ENCODE measurements around the gene SERPINB2. TPM values are rescaled to one million over a fixed set of nuclear protein-coding genes. Genes with fewer than 3 reads are reported as not detected.
"Not testable (repeated sequence)": the region's sequence is repeated elsewhere in the genome, so short reads cannot be mapped to it uniquely, and the experiment has no call there.

The SERPINB2 gene
- total RNA-seq, 1 donor from 2014 or later, result 1.1 TPM

DNA sequence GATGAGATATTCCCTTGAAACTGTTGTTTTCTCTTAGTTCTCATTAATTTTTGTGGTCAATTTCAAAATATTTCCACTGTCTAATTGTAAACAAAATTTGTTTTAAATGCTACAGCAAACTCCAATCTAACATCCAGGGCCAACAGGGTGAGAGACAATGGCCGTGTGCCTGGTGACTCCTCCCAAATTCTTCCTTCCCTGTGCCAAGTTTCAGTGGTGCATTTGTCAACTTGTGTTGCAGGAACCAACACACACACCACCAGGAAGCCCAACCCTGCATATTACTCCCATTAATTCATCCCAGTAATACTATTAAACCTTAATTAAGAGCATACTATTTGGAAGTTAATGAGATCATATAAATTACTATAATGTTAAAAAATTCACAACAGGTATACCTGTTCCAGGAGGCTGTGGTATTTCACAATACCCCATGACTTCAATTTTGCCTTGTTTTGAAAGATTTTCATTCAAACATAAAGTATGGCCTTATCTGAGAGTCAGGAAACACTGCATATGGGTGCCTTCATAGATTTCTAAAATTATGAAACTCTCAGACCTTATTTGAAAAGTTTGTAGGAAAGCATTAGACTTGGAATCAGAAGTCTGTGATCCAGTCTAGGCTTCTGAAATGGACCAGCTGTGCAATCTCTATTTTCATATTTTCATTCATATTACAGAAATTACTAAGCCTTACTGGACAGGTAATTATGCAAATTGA, 1.1 kb downstream of the SERPINB2 start:
- DNase-seq (ENCODE audit: low read depth, low spot score), result no peak

DNA sequence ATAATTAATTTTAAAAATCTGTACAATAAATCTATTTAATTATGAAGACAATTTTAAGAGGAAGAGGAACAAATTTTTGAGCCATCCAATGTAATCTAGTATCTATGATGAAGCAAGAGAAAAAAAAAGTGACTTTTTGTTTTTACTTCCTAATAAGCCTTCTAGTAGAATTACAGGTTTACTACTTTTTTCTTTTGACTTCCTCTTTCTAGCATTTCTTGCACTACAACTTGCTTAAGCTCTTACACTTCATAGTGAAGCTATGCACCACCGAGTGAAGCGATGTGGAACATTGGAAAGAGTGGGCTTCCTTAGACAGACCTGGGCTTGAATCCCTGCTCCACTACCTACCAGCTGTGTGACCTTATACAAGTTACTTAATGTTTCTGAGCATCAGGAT, 2.1 kb downstream of the SERPINB2 start:
- DNase-seq (ENCODE audit: low read depth, low spot score), result no peak

- DNase-seq (ENCODE audit: low read depth, low spot score), result no peak
Measured at GRCh38 chr18:63890237-63890949, 2.9 kb downstream of the SERPINB2 start.

DNA sequence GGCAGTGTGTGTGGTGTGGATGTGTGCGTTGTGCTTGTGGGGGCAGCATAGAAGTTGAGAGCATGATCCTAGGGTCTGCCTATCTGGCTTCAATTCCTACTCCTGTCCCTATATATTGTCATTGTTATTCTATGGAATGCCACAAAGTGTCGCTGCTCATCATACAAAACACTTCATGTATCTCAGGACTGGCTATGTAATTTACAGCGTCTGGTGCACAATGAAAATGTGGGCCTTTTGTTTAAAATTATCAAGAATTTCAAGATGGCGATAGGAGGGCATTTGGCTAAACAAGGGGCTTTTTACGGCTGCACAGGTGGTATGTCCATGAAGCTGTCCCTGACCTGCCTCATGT, 3.4 kb downstream of the SERPINB2 start:
- DNase-seq (ENCODE audit: low read depth, low spot score), result no peak

DNA sequence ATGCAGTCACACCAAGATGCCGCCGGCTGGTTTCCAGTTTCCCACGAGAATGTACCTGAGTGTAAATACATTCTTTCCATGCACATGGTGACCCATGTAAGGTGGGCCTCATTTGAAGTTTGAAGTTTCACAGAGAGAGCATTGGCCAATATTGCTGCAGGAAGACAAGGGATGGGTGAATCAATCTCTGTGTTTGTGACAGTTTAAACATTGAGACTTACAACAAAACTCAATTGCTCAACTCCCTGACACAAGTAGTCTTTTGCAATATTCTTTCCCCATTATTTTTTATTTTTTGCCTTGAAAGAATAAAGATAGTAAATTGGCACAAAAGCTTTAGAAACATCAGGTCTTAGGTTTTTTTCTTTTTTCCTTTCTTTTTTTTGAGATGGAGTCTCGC, 5.1 kb downstream of the SERPINB2 start:
- DNase-seq (ENCODE audit: low read depth, low spot score), result no peak

GRCh38 chr18:63894106-63894772, 6.7 kb downstream of the SERPINB2 start:
- no peak for DNase-seq (ENCODE audit: low read depth, low spot score)

DNA sequence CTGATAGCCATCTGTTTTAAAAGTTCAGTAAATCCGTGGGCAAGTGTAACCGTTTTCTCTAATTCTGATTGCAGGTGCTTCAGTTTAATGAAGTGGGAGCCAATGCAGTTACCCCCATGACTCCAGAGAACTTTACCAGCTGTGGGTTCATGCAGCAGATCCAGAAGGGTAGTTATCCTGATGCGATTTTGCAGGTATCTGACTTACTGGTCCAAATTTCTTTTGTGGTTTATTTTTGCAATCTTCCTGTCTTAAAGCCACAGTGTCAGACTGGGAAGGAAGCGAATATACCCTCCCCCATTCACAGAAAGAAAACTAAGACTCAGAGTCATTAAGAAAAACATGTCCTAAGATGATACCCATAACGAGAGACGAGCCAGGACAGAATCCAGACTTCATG, 7.7 kb downstream of the SERPINB2 start:
- no peak for DNase-seq (ENCODE audit: low read depth, low spot score)

DNA sequence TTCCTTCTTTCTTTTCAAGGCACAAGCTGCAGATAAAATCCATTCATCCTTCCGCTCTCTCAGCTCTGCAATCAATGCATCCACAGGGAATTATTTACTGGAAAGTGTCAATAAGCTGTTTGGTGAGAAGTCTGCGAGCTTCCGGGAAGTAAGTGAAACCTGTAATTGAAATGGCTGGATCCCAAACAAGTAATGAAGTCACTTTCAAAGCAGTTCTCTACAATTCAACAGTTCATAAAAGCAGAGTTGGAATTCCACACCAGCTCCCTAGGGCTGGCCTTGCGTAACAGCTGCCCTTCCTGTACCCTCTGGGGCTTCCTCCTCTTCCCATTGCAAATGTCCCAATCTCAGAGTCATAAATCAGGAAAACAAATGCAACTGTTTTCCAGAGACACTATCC, 9.6 kb downstream of the SERPINB2 start:
- no peak for DNase-seq (ENCODE audit: low read depth, low spot score)

DNA sequence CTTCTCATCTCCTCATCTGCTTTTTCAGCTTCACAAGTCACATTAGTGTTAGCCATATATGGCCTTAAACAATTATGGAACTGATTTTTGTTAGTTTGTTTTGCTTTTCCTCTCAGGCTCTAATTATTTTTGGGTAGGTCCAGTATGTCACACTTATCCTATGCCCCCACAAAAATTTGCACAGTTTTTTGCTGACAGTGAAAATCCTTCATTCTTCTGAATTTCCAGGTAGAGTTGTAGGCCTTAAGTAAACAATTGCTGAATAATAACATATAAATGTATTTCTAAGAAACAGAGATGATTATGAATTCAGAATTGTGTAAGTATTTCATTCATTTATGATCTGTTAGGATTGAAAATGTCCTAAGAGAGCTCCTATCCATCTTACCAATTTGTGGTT, 11.7 kb downstream of the SERPINB2 start:
- DNase-seq (ENCODE audit: low read depth, low spot score), result no peak

DNA sequence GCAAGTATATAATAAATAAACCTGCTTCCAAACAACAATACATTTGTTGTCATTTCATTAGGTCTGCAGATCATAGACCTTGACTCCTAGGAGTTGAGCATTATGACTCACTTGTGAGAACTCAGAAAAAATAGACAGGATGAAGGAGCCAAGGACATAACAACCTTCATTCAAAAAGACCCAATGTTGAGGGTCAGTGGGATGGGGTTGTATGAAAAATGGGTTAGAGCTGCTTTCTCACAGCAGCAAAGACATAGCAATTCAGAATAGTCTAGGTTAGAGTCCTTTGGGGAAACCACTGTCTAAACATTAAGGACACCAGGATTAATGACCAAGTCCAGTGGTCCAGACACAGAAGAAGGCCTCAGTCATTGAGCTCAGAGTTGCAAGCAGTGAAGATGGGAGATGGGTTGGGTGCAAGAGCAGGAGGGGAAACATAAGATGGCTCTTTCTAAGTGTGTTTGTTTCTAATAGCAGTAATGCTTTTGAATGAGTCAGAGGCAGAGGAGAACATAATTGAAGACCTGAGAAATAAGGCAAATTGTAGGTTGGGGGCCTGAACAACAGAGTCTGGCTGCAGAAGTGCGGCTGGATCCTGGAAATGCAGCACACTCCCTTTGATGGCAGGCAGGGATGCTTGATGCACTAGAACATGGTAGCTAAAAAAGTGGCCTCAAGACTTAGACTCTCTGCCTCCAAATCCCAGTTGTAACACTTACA, 16.5 kb downstream of the SERPINB2 start:
- no peak for DNase-seq (ENCODE audit: low read depth, low spot score)

- no peak for DNase-seq (ENCODE audit: low read depth, low spot score)
Measured at GRCh38 chr18:63904694-63905093, 17.2 kb downstream of the SERPINB2 start.

DNA sequence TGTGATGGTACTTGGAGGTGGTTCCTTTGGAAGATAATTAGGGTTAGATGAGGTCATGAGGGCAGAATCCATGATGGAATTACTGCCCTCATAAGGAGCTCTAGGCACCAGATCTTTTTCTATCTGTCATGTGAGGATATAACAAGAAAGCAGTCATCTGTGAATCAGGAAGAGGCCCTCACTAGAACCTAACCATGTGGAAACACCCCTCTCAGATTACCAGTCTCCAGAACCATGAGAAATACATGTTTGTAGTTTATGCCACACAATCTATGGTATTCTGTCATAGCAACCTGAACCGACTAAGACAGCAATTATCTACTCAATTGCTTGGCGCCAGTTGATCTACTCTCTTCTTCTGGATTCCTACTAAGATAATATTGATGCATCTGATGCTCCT, 17.9 kb downstream of the SERPINB2 start:
- DNase-seq (ENCODE audit: low read depth, low spot score), result no peak

DNA sequence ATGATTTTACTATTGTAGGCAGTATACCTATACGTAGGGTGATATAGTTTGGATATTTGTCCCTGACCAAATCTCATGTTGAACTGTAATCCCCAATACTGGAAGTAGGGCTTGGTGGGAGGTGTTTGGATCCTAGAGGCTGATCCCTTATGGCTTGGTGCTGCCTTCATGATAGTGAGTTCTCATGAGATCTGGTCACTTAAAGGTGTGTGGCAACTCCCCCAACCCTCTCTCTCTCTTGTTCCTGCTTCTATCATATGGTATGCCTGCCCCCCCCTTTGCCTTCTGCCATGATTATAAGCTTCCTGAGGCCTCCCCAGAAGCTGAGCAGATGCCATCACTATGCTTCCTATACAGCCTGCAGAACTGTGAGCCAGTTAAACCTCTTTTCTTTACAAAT, 18.6 kb downstream of the SERPINB2 start:
- no peak for DNase-seq (ENCODE audit: low read depth, low spot score)

DNA sequence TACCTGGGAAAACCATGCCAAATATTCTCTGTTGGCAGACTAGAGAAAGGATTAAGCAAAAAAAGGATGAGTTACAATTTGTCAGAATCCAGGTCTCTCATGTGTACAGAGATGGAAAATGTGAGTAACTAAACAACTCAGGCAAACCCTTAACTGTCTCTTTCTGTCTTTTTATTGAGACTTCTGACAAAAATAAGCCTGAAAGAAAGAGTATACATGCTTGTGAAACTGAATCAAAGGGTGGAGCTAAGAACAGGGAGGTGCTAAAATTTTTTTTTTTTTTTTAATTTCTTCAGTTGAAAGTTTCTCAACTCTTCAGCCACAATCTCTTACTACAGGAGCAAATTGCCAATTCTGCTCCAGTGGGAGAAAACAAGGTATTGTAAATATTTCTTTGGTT, 20.2 kb downstream of the SERPINB2 start, which contains the start of gene SERPINB10:
TSS of gene SERPINB10 (plus strand) at position 295 of the 400 bp plus-strand sequence. CDS start 7,553 bp downstream, outside the sequence.
- no peak for DNase-seq (ENCODE audit: low read depth, low spot score)

- no peak for DNase-seq (ENCODE audit: low read depth, low spot score)
Measured at GRCh38 chr18:63908858-63909257, 21.4 kb downstream of the SERPINB2 start.

- DNase-seq (ENCODE audit: low read depth, low spot score), result no peak
Measured at GRCh38 chr18:63909870-63910269, 22.4 kb downstream of the SERPINB2 start.

DNA sequence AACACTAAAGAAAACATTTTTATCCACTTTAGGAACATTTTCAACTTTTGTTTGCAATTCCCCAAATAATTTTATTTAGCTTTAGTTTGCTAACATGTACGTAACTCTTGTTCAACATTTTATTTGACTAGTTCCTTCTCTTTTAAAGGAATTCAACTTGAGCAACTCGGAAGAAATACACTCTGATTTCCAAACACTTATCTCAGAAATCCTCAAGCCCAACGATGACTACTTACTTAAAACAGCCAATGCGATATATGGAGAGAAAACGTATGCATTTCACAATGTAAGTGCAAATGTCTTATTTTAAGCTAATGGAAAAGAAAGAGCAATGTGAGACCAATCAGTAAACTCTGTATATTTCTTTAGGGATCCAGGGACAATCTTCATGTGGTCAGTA, 30.3 kb downstream of the SERPINB2 start:
- no peak for DNase-seq (ENCODE audit: low read depth, low spot score)

DNA sequence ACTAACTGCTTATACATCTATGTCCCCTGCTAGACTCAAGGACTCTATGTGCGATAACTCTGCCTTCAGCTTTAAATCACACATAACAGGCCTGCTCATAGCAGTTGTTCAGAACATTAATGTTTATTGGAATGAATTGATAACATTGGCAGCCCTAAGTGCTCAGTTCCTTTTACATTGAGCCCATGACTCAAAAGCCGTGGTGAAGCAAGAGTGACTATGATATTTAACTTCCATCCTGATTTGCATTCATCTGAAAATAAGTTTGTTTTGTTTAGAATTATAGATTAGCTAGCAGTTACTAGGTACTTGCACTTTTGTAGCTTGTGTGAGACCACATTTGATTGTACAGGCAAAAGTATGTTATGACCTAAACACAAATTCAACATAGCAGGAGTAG, 34.5 kb downstream of the SERPINB2 start:
- DNase-seq (ENCODE audit: low read depth, low spot score), result no peak

DNA sequence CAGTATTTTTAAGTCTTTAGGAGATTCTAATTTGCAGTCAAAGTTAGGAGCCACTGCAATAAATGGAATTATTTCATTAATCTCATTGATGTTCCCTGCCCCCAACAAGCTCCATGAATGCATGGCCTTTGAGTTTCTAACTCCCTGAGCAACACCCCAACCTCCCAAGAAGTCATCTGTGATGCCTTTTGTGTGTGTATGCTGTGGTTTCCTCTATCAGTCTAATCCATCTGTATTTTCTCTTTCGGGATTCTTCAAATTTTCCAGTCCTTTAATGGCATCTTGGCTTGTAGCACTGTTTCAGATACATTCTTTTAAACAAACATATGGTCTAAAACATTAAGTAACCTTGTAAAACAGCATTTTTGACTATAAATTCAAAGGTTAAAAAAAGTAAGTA, 37.0 kb downstream of the SERPINB2 start:
- DNase-seq (ENCODE audit: low read depth, low spot score), result no peak

- DNase-seq (ENCODE audit: low read depth, low spot score), result no peak
Measured at GRCh38 chr18:63928331-63928730, 40.8 kb downstream of the SERPINB2 start.

DNA sequence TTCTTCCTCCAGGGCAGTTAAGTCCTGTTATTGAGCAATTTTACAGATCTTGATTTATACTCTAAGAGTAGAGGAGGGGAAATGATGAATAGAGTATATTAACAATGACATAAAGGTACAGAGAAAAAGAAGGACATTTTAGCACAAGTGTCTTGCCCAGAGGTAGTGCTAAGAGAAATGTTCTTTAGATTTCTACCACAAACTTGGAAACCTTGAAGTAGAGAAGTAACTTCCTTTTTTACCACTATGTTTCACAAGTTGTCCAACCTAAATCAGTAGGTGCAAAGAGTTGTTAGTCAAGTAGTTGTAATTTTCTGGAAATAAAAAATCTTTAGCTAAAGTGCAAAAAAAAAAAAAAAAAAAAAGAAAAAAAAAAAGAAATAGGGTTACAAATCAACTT, 41.9 kb downstream of the SERPINB2 start:
- DNase-seq (ENCODE audit: low read depth, low spot score), result not testable (repeated sequence)

Data from pulmonary artery endothelial cell (primary cell).